Brain microvascular endothelial cell (primary cell): Measurements from ENCODE around the gene MIEF1.

ENCODE experiments used
- DNase-seq: peaks from one replicate; pipeline ENCODE4 v3.0.0-alpha.2; 2020
- H3K27ac ChIP-seq: fragments of 250-450 bp; sonication (Bioruptor Pico); 2 replicates; pipeline ENCODE4 v1.5.1; 2020; ENCODE audit warnings: mild to moderate bottlenecking, moderate library complexity
- H3K27me3 ChIP-seq: fragments of 250-450 bp; sonication (Bioruptor Pico); replicated peaks from 2 replicates; pipeline ENCODE4 v1.5.1; 2020; ENCODE audit warnings: mild to moderate bottlenecking
- H3K36me3 ChIP-seq: fragments of 250-450 bp; sonication (Bioruptor Pico); replicated peaks from 2 replicates; pipeline ENCODE4 v1.5.1; 2020; ENCODE audit warnings: mild to moderate bottlenecking
- H3K4me3 ChIP-seq: 2 replicates; pipeline ENCODE4 v1.5.1; 2011; ENCODE audit warnings: low read depth, mild to moderate bottlenecking, control low read depth, low read length, moderate library complexity
- in situ Hi-C: cut with HindIII; loops from 2 replicates; pipeline ENCODE4 v1.10.0; 2017; ENCODE audit warnings: low sequenced_read_pairs, low pct_ligation_motif_present
- TF ChIP-seq, protein P1 (sequence below): IDR thresholded peaks from 2 replicates; pipeline ENCODE4 v1.5.1; 2011; ENCODE audit warnings: low read depth, mild to moderate bottlenecking, moderate library complexity, low read length, control low read depth, inconsistent platforms; ENCODE audit errors: missing control alignments

MIEF1 gene

DNA sequence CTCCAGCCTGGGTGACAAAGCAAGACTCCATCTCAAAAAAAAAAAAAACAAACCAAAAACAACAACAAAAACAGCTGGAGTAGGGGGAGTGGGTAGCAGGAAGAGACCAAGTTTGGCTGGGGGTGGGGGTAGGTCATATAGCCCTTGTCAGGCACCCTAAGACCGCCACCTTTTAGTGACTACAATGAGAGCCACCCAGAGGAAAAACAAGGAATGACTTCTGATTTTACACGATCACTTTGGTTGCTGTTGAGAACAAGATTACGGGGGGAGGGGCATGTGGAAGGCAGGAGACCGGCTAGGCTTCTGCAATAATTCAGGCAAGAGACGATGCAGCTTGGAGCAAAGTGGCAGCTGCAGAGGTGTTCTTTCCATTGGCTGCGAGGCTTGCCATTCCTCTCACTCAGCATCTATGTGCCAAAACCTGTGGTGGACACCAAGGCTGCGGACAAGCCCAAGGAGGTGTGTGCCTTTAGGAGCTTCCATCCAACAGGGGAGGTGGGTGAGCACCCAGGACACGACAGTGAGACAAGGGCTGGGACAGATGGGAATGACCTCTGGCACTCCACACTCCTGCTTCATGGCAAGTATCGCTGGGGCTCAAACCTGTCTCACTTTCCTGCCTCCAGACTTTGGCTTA is 28.7 kb downstream of the MIEF1 start:
- DNase-seq = peak; percentile 32
- no peak overlapping the region for H3K4me3 ChIP-seq
- in situ Hi-C loops = no loop called here

DNA sequence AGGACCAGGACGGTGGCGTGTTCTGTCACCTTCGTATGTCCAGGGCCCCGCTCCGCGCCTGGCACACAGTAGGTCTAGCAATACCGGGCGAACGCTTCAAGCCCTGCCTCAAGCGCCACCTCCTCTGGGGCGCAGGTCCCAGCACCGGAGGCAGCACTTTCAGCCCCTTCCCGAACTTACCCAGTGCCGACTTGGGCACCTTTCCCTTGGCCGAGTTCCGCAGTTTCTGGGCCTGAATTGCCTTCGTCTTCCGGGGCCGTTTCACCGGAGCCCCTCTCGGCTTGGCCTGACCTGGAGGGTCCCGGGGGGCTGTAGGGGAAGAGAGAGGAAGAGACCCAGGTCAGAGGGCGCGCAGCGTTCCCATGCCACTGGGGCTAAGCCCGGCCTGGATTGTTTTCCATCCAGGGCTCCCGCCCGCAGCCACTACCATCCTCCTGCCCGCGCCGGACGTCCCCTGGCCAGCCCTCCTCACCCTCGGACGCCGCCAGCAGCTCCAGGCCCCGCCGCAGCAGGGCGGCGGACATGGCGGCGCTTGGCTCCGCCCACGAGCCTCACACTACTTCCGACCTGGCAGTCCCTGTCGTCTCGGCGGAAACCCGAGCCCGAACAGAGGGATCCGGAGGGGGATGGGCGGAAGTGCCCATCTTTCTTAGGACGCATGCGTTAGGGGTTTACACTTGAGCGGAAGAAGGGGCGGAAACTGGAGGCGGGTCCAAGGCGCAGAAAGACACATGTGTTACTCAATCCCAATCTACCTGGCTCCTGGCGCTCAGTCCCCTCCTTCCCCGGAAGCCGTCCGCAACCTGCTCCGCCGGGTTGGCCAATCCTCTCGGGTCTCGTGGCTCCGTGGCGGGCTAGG is 30.4 kb downstream of the MIEF1 start, which contains the start of gene RPS19BP1:
Gene RPS19BP1, minus strand, starts transcription at position 534 of the 859 bp plus-strand sequence. Its CDS starts 10 bp downstream, at position 524.
- peak; percentile 99 for DNase-seq
- H3K4me3 ChIP-seq = peak within 1 kb of the TSS; percentile 93
- TF ChIP-seq, protein P1, sequence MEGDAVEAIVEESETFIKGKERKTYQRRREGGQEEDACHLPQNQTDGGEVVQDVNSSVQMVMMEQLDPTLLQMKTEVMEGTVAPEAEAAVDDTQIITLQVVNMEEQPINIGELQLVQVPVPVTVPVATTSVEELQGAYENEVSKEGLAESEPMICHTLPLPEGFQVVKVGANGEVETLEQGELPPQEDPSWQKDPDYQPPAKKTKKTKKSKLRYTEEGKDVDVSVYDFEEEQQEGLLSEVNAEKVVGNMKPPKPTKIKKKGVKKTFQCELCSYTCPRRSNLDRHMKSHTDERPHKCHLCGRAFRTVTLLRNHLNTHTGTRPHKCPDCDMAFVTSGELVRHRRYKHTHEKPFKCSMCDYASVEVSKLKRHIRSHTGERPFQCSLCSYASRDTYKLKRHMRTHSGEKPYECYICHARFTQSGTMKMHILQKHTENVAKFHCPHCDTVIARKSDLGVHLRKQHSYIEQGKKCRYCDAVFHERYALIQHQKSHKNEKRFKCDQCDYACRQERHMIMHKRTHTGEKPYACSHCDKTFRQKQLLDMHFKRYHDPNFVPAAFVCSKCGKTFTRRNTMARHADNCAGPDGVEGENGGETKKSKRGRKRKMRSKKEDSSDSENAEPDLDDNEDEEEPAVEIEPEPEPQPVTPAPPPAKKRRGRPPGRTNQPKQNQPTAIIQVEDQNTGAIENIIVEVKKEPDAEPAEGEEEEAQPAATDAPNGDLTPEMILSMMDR = peak; percentile 1
- in situ Hi-C loops = no loop called here
- H3K27ac ChIP-seq = peak within 1 kb of the TSS; percentile 63
- H3K36me3 ChIP-seq = peaks cover 16% of the 10 kb centered on the region
- no peaks in the 10 kb centered on the region for H3K27me3 ChIP-seq

More for the DNA sequence above, 28.7 kb downstream of the MIEF1 start:
- TF ChIP-seq, protein P1 = peak; percentile 53
- Histone ChIP-seq H3K27ac (no peak overlapping the region), H3K27me3 (no peaks in the 10 kb centered on the region), H3K36me3 (peaks cover 16% of the 10 kb centered on the region)

DNA sequence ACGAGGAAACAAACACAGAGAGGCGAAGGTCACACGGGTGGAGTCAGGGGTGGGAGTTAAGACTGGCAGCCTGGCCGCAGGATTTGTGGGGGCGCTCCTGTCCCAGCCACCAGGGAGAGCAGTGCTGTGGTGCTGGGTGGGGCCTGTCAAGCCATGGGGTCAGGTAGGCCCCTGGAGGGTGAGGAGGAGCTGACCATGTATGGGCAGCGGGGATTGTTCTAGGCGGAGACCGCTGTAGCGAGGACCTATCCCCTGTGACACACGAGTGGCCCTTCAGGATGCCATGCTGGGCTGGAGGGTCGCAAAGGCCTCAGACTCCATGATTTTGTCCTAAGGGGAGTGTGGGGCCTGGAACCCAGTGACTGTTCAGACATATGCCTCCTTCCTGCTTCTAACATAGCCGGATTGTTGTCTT is 32.0 kb downstream of the MIEF1 start:
- H3K27ac ChIP-seq = no peak overlapping the region
- H3K4me3 ChIP-seq = no peak overlapping the region
- H3K36me3 ChIP-seq = peaks cover 9% of the 10 kb centered on the region
- no peak for DNase-seq
- TF ChIP-seq, protein P1 = no peak
- H3K27me3 ChIP-seq = no peaks in the 10 kb centered on the region
- in situ Hi-C loops = no loop called here

DNA sequence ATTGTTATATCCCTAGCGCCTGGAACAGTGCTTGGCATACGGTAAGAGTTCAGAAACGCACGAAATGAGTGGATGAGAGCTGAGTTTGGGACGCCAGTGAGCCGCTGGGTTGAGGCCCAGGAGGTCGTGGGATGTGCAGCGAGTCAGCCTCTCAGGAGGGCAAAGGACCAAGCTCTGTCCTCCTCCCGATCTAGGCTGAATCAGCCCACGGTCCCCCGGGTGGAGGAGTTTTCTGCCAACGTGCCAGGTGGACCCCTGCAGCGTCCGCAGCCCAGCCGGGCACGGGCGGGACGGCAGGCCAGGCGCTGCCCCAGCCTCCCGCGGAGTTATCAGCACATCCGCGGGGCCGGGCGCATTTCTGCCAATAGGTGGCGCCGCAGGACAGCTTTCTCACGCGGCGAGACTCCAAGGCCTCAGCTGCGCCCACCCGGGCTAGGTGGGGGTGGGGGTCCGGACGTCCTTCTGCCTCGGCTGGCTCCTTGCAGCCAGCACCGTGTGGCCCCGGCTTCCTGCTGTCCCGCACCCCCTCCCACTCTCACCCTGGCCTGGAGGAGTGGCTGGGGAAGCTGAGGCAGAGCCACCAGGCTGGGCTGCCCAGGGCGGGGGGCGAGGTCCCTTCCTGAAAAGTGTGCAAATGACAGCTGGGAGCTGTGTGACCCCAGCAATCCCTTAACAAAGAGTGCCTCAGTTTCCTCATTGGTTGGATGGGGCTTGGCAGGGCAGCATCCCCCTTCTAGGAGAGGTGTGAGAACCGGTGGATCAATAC is 32.7 kb downstream of the MIEF1 start:
- peak; percentile 54 for DNase-seq
- TF ChIP-seq, protein P1 = peak; percentile 80
- Histone ChIP-seq H3K36me3 (peaks cover 4% of the 10 kb centered on the region), H3K27me3 (no peaks in the 10 kb centered on the region), H3K27ac (no peak overlapping the region), H3K4me3 (peak overlapping the region; percentile 24)
- in situ Hi-C loops = no loop called here

DNA sequence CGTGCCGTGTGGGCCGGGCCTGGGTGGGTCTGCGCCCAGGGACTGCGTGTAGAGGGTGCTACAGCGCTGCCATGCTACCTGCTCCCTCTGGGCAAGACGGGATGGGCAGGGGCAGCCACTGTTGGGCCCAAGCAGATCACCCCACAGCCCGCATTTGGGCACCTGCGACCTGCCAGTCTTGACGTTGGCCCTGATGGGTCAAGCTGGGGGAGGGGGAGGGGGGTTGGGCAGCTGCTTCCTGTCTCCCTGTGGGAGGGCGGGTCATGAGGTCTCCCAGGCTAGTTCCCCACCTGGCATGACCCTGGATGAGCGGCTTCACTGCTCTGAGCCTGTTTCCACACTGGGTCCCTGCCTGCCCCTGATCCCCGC is 33.3 kb downstream of the MIEF1 start:
- TF ChIP-seq, protein P1 = no peak
- no peaks in the 10 kb centered on the region for H3K27me3 ChIP-seq
- H3K27ac ChIP-seq = no peak overlapping the region
- DNase-seq = no peak
- H3K4me3 ChIP-seq = no peak overlapping the region
- peaks cover under 1% of the 10 kb centered on the region for H3K36me3 ChIP-seq
- in situ Hi-C loops = no loop called here
